IPS-11a (cell line): ENCODE results near the gene PTPN7.
"Not testable (repeated sequence)": the region's sequence is repeated elsewhere in the genome, so short reads cannot be mapped to it uniquely, and the experiment has no call there.

Experiments
- H3K4me3 ChIP-seq: one replicate; pipeline ENCODE4 v1.5.1; 2013; ENCODE audit warnings: low read depth, low read length, control low read depth

The PTPN7 gene

GRCh38 chr1:202160377-202160940 is at the start of gene PTPN7:
Gene PTPN7 (minus strand): TSS chr1:202160602. CDS start chr1:202159402, 1,200 bp downstream.
- no peak within 1 kb of the TSS for H3K4me3 ChIP-seq

GRCh38 chr1:202208351-202208857 is 48.0 kb upstream of the PTPN7 start:
- no peak overlapping the region for H3K4me3 ChIP-seq

- no peak overlapping the region for H3K4me3 ChIP-seq
Observed at GRCh38 chr1:202207292-202207691, 46.9 kb upstream of the PTPN7 start.

- no peak overlapping the region for H3K4me3 ChIP-seq
Observed at GRCh38 chr1:202205523-202206190, 45.3 kb upstream of the PTPN7 start.

GRCh38 chr1:202204065-202204464 is 43.7 kb upstream of the PTPN7 start:
- no peak overlapping the region for H3K4me3 ChIP-seq

- no peak overlapping the region for H3K4me3 ChIP-seq
Observed at GRCh38 chr1:202203238-202204039, 43.0 kb upstream of the PTPN7 start.

GRCh38 chr1:202202500-202203168 is 42.2 kb upstream of the PTPN7 start:
- no peak overlapping the region for H3K4me3 ChIP-seq

GRCh38 chr1:202201971-202202370 is 41.6 kb upstream of the PTPN7 start:
- no peak overlapping the region for H3K4me3 ChIP-seq

GRCh38 chr1:202201266-202201665 is 40.9 kb upstream of the PTPN7 start:
- no peak overlapping the region for H3K4me3 ChIP-seq

GRCh38 chr1:202200669-202201068 is 40.3 kb upstream of the PTPN7 start:
- H3K4me3 ChIP-seq, result no peak overlapping the region

- no peak overlapping the region for H3K4me3 ChIP-seq
Observed at GRCh38 chr1:202200112-202200548, 39.7 kb upstream of the PTPN7 start.

GRCh38 chr1:202199040-202199889 is 38.9 kb upstream of the PTPN7 start:
- no peak overlapping the region for H3K4me3 ChIP-seq

GRCh38 chr1:202198366-202198724 is 37.9 kb upstream of the PTPN7 start:
- H3K4me3 ChIP-seq, result no peak overlapping the region

- H3K4me3 ChIP-seq, result no peak overlapping the region
Observed at GRCh38 chr1:202197653-202198365, 37.4 kb upstream of the PTPN7 start.

GRCh38 chr1:202194328-202194648 is 33.9 kb upstream of the PTPN7 start:
- H3K4me3 ChIP-seq, result no peak overlapping the region

- peak within 1 kb of the TSS; percentile 17 for H3K4me3 ChIP-seq
Observed at GRCh38 chr1:202193614-202194327, 33.4 kb upstream of the PTPN7 start, which contains the start of gene LGR6. Gene LGR6 (plus strand): TSS chr1:202193799. CDS start chr1:202193990, 191 bp downstream.

- H3K4me3 ChIP-seq, result peak overlapping the region; percentile 17
Observed at GRCh38 chr1:202192770-202193613, 32.6 kb upstream of the PTPN7 start.

GRCh38 chr1:202191391-202191790 is 31.0 kb upstream of the PTPN7 start:
- H3K4me3 ChIP-seq, result not testable (repeated sequence)
